Endodermal cell (in vitro differentiated cells): Measurements from ENCODE around the gene DDA1. TPM values are rescaled to one million over a fixed set of nuclear protein-coding genes. Genes with fewer than 3 reads are reported as not detected.

Experiments used
- DNase-seq: peaks from one replicate; pipeline ENCODE4 v3.0.0-alpha.2; 2017
- H3K27ac ChIP-seq: 2 replicates; pipeline ENCODE4 v1.5.1; 2013; ENCODE audit warnings: mild to moderate bottlenecking, low read depth, low read length, moderate library complexity
- H3K27me3 ChIP-seq: 2 replicates; pipeline ENCODE4 v1.6.1; 2013; ENCODE audit warnings: mild to moderate bottlenecking, low read length, moderate library complexity; ENCODE audit not compliant: insufficient read depth, control insufficient read depth, poor library complexity, severe bottlenecking
- H3K36me3 ChIP-seq: 2 replicates; pipeline ENCODE4 v1.7.0; 2013; ENCODE audit warnings: mild to moderate bottlenecking, low read length, moderate library complexity; ENCODE audit not compliant: control insufficient read depth, insufficient read depth
- H3K4me1 ChIP-seq: one replicate; pipeline ENCODE4 v1.7.0; 2013; ENCODE audit warnings: low read length; ENCODE audit not compliant: control insufficient read depth, insufficient read depth
- H3K4me3 ChIP-seq: 2 replicates; pipeline ENCODE4 v1.5.1; 2013; ENCODE audit warnings: mild to moderate bottlenecking, low read length, moderate library complexity
- H3K9ac ChIP-seq: 2 replicates; pipeline ENCODE4 v1.6.1; 2013; ENCODE audit warnings: mild to moderate bottlenecking, low read length, moderate library complexity; ENCODE audit not compliant: poor library complexity, severe bottlenecking; ENCODE audit errors: extremely low read depth
- H3K9me3 ChIP-seq: 2 replicates; pipeline ENCODE4 v1.6.1; 2013; ENCODE audit warnings: mild to moderate bottlenecking, low read length, moderate library complexity; ENCODE audit not compliant: control insufficient read depth
- H3K27ac Mint-ChIP-seq: 2 replicates; pipeline ENCODE4 v1.8.0; 2020; ENCODE audit warnings: mixed read lengths
- H3K27me3 Mint-ChIP-seq: 2 replicates; pipeline ENCODE4 v1.8.0; 2021; ENCODE audit warnings: mild to moderate bottlenecking, mixed read lengths; ENCODE audit not compliant: insufficient read depth
- H3K36me3 Mint-ChIP-seq: 2 replicates; pipeline ENCODE4 v1.8.0; 2020; ENCODE audit warnings: low read depth, mixed read lengths
- H3K4me1 Mint-ChIP-seq: 2 replicates; pipeline ENCODE4 v1.8.0; 2020; ENCODE audit warnings: mixed read lengths
- H3K4me3 Mint-ChIP-seq: 2 replicates; pipeline ENCODE4 v1.8.0; 2020; ENCODE audit warnings: mild to moderate bottlenecking, moderate library complexity, mixed read lengths
- H3K9me3 Mint-ChIP-seq: 2 replicates; pipeline ENCODE4 v1.8.0; 2020; ENCODE audit warnings: mild to moderate bottlenecking, mixed read lengths
- CTCF ChIP-seq: fragments of 200-600 bp; sonication (generic); conservative IDR thresholded peaks from 2 replicates; pipeline ENCODE4 v1.5.0; 2021; ENCODE audit warnings: antibody characterized with exemption, mild to moderate bottlenecking
- WGBS, 2 experiments: methylation state at CpG; one replicate each; pipeline versions ENCODE4 v1.1.5 to v1.1.7; 2013; ENCODE audit warnings: missing lambda C conversion rate in 2 of 2, mixed read lengths in 1 of 2; ENCODE audit not compliant: insufficient coverage in 1 of 2, insufficient read length in 1 of 2; 5-methylcytosine and 5-hydroxymethylcytosine counted together
- total RNA-seq, 2 donors: library from RNA; stranded (reverse); fragmentation: NEBNext Ultra II Directional in 1 of 2; extraction: Animal tissue kit (Norgen Biotek cat#: 25700) in 1 of 2; gene quantifications; 2 replicates in 1 of 2; 3 replicates in 1 of 2; pipeline ENCODE4 v1.2.1, GENCODE V29; 2021

DDA1 gene
- total RNA-seq, 2 donors from 2014 or later: 36.9 to 42.3 TPM

GRCh38 chr19:17330262-17331044 is 21.1 kb downstream of the DDA1 start:
- Mint-ChIP-seq H3K4me3 (no peak overlapping the region), H3K4me1 (peaks cover 4% of the 10 kb centered on the region), H3K9me3 (no peaks in the 10 kb centered on the region), H3K36me3 (peaks cover 29% of the 10 kb centered on the region), H3K27me3 (peaks cover 27% of the 10 kb centered on the region), H3K27ac (no peak overlapping the region)
- Histone ChIP-seq H3K27ac (no peak overlapping the region), H3K36me3 (peaks cover 10% of the 10 kb centered on the region), H3K9me3 (no peaks in the 10 kb centered on the region), H3K4me1 (no peaks in the 10 kb centered on the region), H3K4me3 (no peak overlapping the region), H3K27me3 (no peaks in the 10 kb centered on the region), H3K9ac (no peak overlapping the region)
- no peak for TF ChIP-seq CTCF
- DNase-seq: peak; percentile 40
- WGBS, 2 experiments: 95 to 97% methylated on average over 15 to 24 of the region's 24 CpGs

- H3K27ac Mint-ChIP-seq: no peak overlapping the region
- peaks cover 23% of the 10 kb centered on the region for H3K36me3 Mint-ChIP-seq
Observed at GRCh38 chr19:17331045-17331558, 21.7 kb downstream of the DDA1 start.

GRCh38 chr19:17332360-17332676 is 23.0 kb downstream of the DDA1 start:
- TF ChIP-seq CTCF: no peak
- no peaks in the 10 kb centered on the region for H3K4me1 ChIP-seq
- Mint-ChIP-seq H3K4me1 (peaks cover 4% of the 10 kb centered on the region), H3K36me3 (peaks cover 23% of the 10 kb centered on the region), H3K4me3 (no peak overlapping the region), H3K9me3 (no peaks in the 10 kb centered on the region), H3K27me3 (peaks cover 28% of the 10 kb centered on the region), H3K27ac (no peak overlapping the region)
- H3K9ac ChIP-seq: no peak overlapping the region
- H3K9me3 ChIP-seq: no peaks in the 10 kb centered on the region
- no peak overlapping the region for H3K27ac ChIP-seq
- H3K36me3 ChIP-seq: peaks cover 10% of the 10 kb centered on the region
- H3K4me3 ChIP-seq: no peak overlapping the region
- 93% methylated on average over 6 to 8 of the region's 8 CpGs for WGBS, 2 experiments
- H3K27me3 ChIP-seq: no peaks in the 10 kb centered on the region
- DNase-seq: no peak

More at GRCh38 chr19:17331045-17331558, 21.7 kb downstream of the DDA1 start:
- Histone ChIP-seq H3K27ac (no peak overlapping the region), H3K9me3 (no peaks in the 10 kb centered on the region), H3K27me3 (no peaks in the 10 kb centered on the region), H3K4me3 (no peak overlapping the region), H3K9ac (no peak overlapping the region), H3K4me1 (no peaks in the 10 kb centered on the region), H3K36me3 (peaks cover 10% of the 10 kb centered on the region)
- Mint-ChIP-seq H3K4me1 (peaks cover 4% of the 10 kb centered on the region), H3K9me3 (no peaks in the 10 kb centered on the region), H3K4me3 (no peak overlapping the region), H3K27me3 (peaks cover 27% of the 10 kb centered on the region)
- DNase-seq: peak; percentile 46
- no peak for TF ChIP-seq CTCF
- WGBS, 2 experiments: 90 to 94% methylated on average over 9 to 13 of the region's 13 CpGs
